ENCODE results near the gene NUP153. TPM values are rescaled to one million over a fixed set of nuclear protein-coding genes. Genes with fewer than 3 reads are reported as not detected.

Gene NUP153
- total RNA-seq, 1 experiment from 2014 or later: 99.3 TPM

- Histone ChIP-seq H2BK5ac (ENCODE audit: insufficient read length, low read length) (no peak overlapping the region), H2AFZ (ENCODE audit: low read length) (no peak overlapping the region), H4K20me1 (ENCODE audit: control insufficient read depth, insufficient read depth, insufficient read length) (no peaks in the 10 kb centered on the region), H3K27ac (ENCODE audit: insufficient read length, low read depth, low read length) (no peak overlapping the region), H2BK15ac (ENCODE audit: low read depth, low read length) (no peak overlapping the region), H4K8ac (replicated peaks; ENCODE audit: insufficient read length, low read depth, low read length) (no peak overlapping the region), H3K18ac (ENCODE audit: insufficient read length, low read depth, low read length) (no peak overlapping the region), H3K23me2 (ENCODE audit: insufficient read length, low read depth, low read length, poor library complexity, severe bottlenecking) (no peaks in the 10 kb centered on the region), H2BK12ac (ENCODE audit: insufficient read length, low read depth, low read length) (no peak overlapping the region), H3K56ac (ENCODE audit: insufficient read length, low read depth, low read length) (no peak overlapping the region), H3K79me2 (ENCODE audit: insufficient read depth, low read length) (peaks cover 10% of the 10 kb centered on the region; the same call in 1 of the 2 replicates), H2BK20ac (ENCODE audit: low read depth, low read length, poor library complexity, severe bottlenecking) (no peak overlapping the region), H3K4ac (ENCODE audit: low read depth, low read length) (no peak overlapping the region), H3K9ac (ENCODE audit: extremely low read depth, insufficient read length, low read length) (no peak overlapping the region), H2AK5ac (ENCODE audit: insufficient read length, low read length) (no peak overlapping the region), H4K91ac (ENCODE audit: insufficient read length, low read depth, low read length) (no peak overlapping the region), H4K5ac (ENCODE audit: insufficient read length, low read depth, low read length) (no peak overlapping the region), H3T11ph (ENCODE audit: low read length) (no peak overlapping the region), H2BK120ac (ENCODE audit: low read depth, low read length, poor library complexity, severe bottlenecking) (no peak overlapping the region), H3K4me1 (ENCODE audit: insufficient read depth, low read length) (no peaks in the 10 kb centered on the region), H3K4me2 (ENCODE audit: insufficient read depth, insufficient read length, low read length) (no peak overlapping the region), H3K79me1 (ENCODE audit: insufficient read depth, low read depth, low read length, poor library complexity, severe bottlenecking) (no peaks in the 10 kb centered on the region), H3K9me3 (ENCODE audit: control insufficient read depth, low read depth, low read length) (no peaks in the 10 kb centered on the region), H3K14ac (ENCODE audit: insufficient read depth, low read length) (no peak overlapping the region), H3K23ac (ENCODE audit: insufficient read length, low read depth, low read length) (no peak overlapping the region), H3K27me3 (ENCODE audit: insufficient read depth, low read length) (no peaks in the 10 kb centered on the region)
- no peak for DNase-seq
- Mint-ChIP-seq H3K27ac (peak overlapping the region in 1 of 3 experiments; percentile 34; a peak in 1 of 7 replicates), H3K36me3 (ENCODE audit: insufficient read depth in 1 of 3, low read depth in 3 of 3) (peaks cover 49 to 67% (median 67%) of the 10 kb centered on the region in 3 experiments), H3K4me1 (peaks cover 11 to 12% of the 10 kb centered on the region in 2 experiments), H3K9me3 (no peaks in the 10 kb centered on the region), H3K4me3 (no peak overlapping the region), H3K27me3 (ENCODE audit: low read depth) (no peaks in the 10 kb centered on the region)
- no peak for TF ChIP-seq CTCF (conservative IDR thresholded peaks at IDR 0.05)
- no CpG with 5 or more reads among the region's 4 CpGs for WGBS (ENCODE audit: extremely low coverage, insufficient read length, low lambda C conversion rate)
Observed at GRCh38 chr6:17673543-17674254, 33.0 kb downstream of the NUP153 start.

Measured in H9 (cell line).